ENCODE results near the gene LY6G6F. TPM values are rescaled to one million over a fixed set of nuclear protein-coding genes. Genes with fewer than 3 reads are reported as not detected.

The LY6G6F gene
- total and polyA plus RNA-seq, 10 of the 15 experiments (the other 5 are each of a cell fraction or from before 2014, with no cell fraction given) = not detected

DNA sequence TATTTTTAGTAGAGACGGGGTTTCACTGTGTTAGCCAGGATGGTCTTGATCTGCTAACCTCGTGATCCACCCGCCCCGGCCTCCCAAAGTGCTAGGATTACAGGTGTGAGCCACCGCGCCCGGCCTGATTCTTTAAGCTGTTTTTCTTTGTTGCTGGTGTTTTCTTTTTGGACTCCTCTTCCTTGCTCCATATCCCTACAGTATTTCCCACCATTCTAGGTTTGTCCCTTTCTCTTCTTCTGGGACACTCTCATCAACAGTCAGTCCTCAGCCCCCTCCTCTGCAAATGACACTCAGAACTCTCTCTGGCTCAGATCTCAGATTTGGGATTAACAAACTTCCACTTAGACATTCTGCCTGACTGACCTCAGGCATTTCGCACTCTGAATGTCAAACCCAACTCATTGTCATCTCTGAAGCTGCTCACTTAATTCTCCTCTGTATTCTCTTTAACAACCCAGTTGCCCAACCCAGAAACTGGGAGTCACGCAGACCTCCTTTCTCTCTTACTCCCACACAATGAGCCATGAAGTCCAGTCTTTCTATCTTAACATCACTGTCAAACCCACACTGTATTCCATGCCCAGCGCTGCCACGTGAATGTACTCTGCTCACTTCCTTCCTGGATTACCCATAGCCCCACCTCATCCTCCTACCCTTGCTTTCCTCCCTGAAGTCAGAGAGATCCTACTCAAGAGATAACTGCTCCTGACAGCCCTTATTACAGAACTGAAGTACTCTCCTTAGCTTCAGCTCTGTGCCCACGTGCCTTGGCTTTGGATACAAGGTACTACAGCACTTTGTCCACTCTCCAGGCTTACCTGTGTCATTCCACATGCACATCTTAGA is 19.1 kb downstream of the LY6G6F start:
- Histone ChIP-seq H3K9me3 (replicated peaks; ENCODE audit: control insufficient read depth, insufficient read depth, low read length) (no peaks in the 10 kb centered on the region), H3K4me3 (no peak overlapping the region), H3K4me1 (ENCODE audit: control insufficient read depth, insufficient read depth, low read length) (peaks cover 24% of the 10 kb centered on the region), H3K9ac (ENCODE audit: control insufficient read depth, insufficient read depth, low read length) (no peak overlapping the region), H4K20me1 (ENCODE audit: control insufficient read depth, insufficient read depth) (no peaks in the 10 kb centered on the region), H3K27me3 (replicated peaks in 1 of 2; ENCODE audit: control insufficient read depth in 2 of 2, insufficient read depth in 2 of 2, low read length in 1 of 2) (no peaks in the 10 kb centered on the region; a peak in 1 of 4 replicates), H3K79me2 (ENCODE audit: control insufficient read depth, insufficient read depth, low read length) (no peaks in the 10 kb centered on the region), H3K4me2 (ENCODE audit: control insufficient read depth, insufficient read depth) (no peak overlapping the region), H3K27ac (ENCODE audit: control insufficient read depth, insufficient read depth) (no peak overlapping the region), H3K36me3 (ENCODE audit: control insufficient read depth in 2 of 2, insufficient read depth in 2 of 2, low read length in 1 of 2) (peaks cover 0 to 2% of the 10 kb centered on the region in 2 experiments; a peak in 3 of 4 replicates), H2AFZ (ENCODE audit: control insufficient read depth, low read depth, low read length) (no peak overlapping the region)
- ATAC-seq (no peak), DNase-seq (ENCODE audit: low read depth, low spot score) (no peak), FAIRE-seq (no peak)
- TF ChIP-seq RAD21 (IDR thresholded peaks at IDR 0.05; ENCODE audit: insufficient read depth, low read depth, low read length) = no peak
- no peak for TF ChIP-seq SREBF2 (IDR thresholded peaks at IDR 0.05; ENCODE audit: low read length)
- TF ChIP-seq, protein P1, sequence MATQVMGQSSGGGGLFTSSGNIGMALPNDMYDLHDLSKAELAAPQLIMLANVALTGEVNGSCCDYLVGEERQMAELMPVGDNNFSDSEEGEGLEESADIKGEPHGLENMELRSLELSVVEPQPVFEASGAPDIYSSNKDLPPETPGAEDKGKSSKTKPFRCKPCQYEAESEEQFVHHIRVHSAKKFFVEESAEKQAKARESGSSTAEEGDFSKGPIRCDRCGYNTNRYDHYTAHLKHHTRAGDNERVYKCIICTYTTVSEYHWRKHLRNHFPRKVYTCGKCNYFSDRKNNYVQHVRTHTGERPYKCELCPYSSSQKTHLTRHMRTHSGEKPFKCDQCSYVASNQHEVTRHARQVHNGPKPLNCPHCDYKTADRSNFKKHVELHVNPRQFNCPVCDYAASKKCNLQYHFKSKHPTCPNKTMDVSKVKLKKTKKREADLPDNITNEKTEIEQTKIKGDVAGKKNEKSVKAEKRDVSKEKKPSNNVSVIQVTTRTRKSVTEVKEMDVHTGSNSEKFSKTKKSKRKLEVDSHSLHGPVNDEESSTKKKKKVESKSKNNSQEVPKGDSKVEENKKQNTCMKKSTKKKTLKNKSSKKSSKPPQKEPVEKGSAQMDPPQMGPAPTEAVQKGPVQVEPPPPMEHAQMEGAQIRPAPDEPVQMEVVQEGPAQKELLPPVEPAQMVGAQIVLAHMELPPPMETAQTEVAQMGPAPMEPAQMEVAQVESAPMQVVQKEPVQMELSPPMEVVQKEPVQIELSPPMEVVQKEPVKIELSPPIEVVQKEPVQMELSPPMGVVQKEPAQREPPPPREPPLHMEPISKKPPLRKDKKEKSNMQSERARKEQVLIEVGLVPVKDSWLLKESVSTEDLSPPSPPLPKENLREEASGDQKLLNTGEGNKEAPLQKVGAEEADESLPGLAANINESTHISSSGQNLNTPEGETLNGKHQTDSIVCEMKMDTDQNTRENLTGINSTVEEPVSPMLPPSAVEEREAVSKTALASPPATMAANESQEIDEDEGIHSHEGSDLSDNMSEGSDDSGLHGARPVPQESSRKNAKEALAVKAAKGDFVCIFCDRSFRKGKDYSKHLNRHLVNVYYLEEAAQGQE (IDR thresholded peaks at IDR 0.05; ENCODE audit: low read depth, low read length) = no peak
- TF ChIP-seq SIX5 (IDR thresholded peaks at IDR 0.05; ENCODE audit: low read depth, low read length, severe bottlenecking) = no peak
- TF ChIP-seq HCFC1 (IDR thresholded peaks at IDR 0.05; ENCODE audit: low read length) = no peak
- TF ChIP-seq MTA2 (IDR thresholded peaks at IDR 0.05; ENCODE audit: low read depth) = no peak
- no peak for TF ChIP-seq KDM1A (IDR thresholded peaks at IDR 0.05; ENCODE audit: borderline replicate concordance)
- no peak for TF ChIP-seq POU2F2 (IDR thresholded peaks at IDR 0.05; ENCODE audit: borderline replicate concordance, low read depth, low read length)
- no peak for TF ChIP-seq RFX5 (IDR thresholded peaks at IDR 0.05; ENCODE audit: low read depth, low read length)
- TF ChIP-seq POLR2AphosphoS5 (IDR thresholded peaks at IDR 0.05; ENCODE audit: low read length) = no peak
- TF ChIP-seq, protein P2, sequence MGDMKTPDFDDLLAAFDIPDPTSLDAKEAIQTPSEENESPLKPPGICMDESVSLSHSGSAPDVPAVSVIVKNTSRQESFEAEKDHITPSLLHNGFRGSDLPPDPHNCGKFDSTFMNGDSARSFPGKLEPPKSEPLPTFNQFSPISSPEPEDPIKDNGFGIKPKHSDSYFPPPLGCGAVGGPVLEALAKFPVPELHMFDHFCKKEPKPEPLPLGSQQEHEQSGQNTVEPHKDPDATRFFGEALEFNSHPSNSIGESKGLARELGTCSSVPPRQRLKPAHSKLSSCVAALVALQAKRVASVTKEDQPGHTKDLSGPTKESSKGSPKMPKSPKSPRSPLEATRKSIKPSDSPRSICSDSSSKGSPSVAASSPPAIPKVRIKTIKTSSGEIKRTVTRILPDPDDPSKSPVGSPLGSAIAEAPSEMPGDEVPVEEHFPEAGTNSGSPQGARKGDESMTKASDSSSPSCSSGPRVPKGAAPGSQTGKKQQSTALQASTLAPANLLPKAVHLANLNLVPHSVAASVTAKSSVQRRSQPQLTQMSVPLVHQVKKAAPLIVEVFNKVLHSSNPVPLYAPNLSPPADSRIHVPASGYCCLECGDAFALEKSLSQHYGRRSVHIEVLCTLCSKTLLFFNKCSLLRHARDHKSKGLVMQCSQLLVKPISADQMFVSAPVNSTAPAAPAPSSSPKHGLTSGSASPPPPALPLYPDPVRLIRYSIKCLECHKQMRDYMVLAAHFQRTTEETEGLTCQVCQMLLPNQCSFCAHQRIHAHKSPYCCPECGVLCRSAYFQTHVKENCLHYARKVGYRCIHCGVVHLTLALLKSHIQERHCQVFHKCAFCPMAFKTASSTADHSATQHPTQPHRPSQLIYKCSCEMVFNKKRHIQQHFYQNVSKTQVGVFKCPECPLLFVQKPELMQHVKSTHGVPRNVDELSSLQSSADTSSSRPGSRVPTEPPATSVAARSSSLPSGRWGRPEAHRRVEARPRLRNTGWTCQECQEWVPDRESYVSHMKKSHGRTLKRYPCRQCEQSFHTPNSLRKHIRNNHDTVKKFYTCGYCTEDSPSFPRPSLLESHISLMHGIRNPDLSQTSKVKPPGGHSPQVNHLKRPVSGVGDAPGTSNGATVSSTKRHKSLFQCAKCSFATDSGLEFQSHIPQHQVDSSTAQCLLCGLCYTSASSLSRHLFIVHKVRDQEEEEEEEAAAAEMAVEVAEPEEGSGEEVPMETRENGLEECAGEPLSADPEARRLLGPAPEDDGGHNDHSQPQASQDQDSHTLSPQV (IDR thresholded peaks at IDR 0.05) = no peak
- TF ChIP-seq ASH2L (IDR thresholded peaks at IDR 0.05; ENCODE audit: borderline replicate concordance, low read depth) = no peak
- TF ChIP-seq BHLHE40 (IDR thresholded peaks at IDR 0.05; ENCODE audit: borderline replicate concordance in 1 of 2, low read depth in 2 of 2, low read length in 1 of 2) = no peak
- RAD21 ChIA-PET (ENCODE audit: unreplicated experiment) = interaction anchor here (0.8 kb wide), 1 partner anchor 44 kb away, joined by 5 read pairs; no protein-coding TSS in a partner anchor
- CTCF ChIA-PET = interaction anchor here (1.2 to 1.7 kb wide), 3 partner anchors 43 to 105 kb away, joined by 3 to 5 read pairs (median 4); partner anchors contain the start of gene HSPA1B
- in situ Hi-C loops (cut with MboI) = no loop called here
- POLR2A ChIA-PET = interaction anchor here (0.6 kb wide), 1 partner anchor 279 kb away, joined by 3 read pairs; no protein-coding TSS in a partner anchor
- intact Hi-C loops (cut with micrococcal nuclease; ENCODE audit: unreplicated experiment) = no loop called here
- BruUV-seq (replicated peaks) = no TSS peak
- SMC1A ChIA-PET (ENCODE audit: uncharacterized antibody, unreplicated experiment) = interaction anchor here (5.3 kb wide), 1 partner anchor 13 kb away, joined by 45 read pairs; the partner anchor contains the start of genes CLIC1 and MSH5
- 87% methylated on average over 12 of the region's 12 CpGs for WGBS (ENCODE audit: insufficient coverage, insufficient replicate concordance, low lambda C conversion rate, missing lambda C conversion rate)

Data from GM12878 (cell line).